Choroid plexus epithelial cell (primary cell): ENCODE measurements around the gene RAMP3.

Experiments used
- DNase-seq: peaks from one replicate; pipeline ENCODE4 v3.0.0-alpha.2; 2010; ENCODE audit warnings: low read depth
- H3K4me3 ChIP-seq: 2 replicates; pipeline ENCODE4 v1.5.1; 2011; ENCODE audit warnings: low read depth, mild to moderate bottlenecking, control low read depth, low read length, moderate library complexity
- CTCF ChIP-seq: conservative IDR thresholded peaks from 2 replicates; pipeline ENCODE4 v1.5.1; 2011; ENCODE audit warnings: low read depth, mild to moderate bottlenecking, control low read depth, inconsistent platforms, low read length, moderate library complexity

The RAMP3 gene

DNA sequence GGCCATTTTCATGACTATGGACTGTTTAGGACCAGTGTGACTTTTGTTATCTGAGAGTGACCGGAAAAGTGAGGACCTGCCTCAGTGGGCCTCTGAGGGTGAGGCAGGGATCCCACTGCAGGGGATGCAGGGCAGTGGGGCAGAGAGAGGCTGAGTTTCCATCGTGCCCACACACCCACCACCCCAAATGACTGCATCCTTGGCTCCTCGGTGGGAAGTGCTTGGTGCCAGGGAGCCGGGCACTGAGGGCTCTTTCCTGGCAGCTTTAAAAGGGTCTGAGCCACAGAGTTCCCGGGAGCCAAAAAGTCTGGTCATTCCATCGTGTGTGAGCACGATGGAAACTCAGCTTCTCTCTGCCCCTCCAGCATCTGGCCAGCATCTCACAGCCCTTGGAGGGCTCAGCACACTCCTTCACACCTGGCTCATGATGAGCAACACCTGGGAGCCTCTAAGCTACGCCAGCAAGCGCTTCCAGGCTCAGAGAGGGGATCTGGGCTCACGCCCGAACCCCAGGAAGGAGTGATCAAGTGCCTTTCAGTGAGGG, 59.1 kb downstream of the RAMP3 start:
- no peak for DNase-seq
- TF ChIP-seq CTCF, result no peak

GRCh38 chr7:45217358-45217757, 59.8 kb downstream of the RAMP3 start:
- peak; percentile 39 for DNase-seq
- peak; percentile 71 for TF ChIP-seq CTCF
- H3K4me3 ChIP-seq, result no peak overlapping the region

More for the DNA sequence above, 59.1 kb downstream of the RAMP3 start:
- H3K4me3 ChIP-seq, result no peak overlapping the region

- H3K4me3 ChIP-seq, result no peak overlapping the region
- DNase-seq, result no peak
- no peak for TF ChIP-seq CTCF
Observed at GRCh38 chr7:45219130-45219529, 61.5 kb downstream of the RAMP3 start.

DNA sequence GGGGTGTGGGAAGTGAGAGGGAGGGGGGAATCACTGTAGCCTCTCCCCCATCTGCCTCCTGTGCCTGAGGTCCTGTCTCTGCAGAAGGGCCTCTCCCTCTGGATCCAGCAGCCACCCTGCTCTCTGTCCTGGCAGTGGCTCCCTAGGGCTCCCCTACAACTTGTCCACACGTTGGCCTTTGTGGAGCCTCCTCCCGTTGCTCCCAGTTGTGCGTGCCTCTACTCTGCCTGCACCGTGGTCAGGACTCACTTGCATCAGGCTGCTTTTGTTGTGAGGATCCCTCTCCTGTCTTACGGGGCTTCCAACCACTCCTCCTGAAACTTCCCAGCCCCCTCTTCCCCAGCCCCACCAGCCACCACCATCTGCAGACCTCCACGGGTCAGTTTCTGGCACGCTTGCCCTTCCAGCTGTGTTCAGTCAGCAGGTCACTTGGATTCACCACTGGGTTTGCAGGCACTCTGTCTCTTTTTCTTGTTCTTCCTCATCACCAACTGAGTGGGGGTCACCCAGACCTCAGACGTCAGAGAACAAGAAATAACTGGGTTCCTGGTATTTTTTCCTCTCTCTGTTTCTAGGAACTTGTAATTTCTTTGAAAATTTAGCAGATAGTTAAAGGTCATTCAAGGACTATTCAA, 62.3 kb downstream of the RAMP3 start:
- no peak overlapping the region for H3K4me3 ChIP-seq
- no peak for DNase-seq
- no peak for TF ChIP-seq CTCF

- H3K4me3 ChIP-seq, result no peak overlapping the region
- DNase-seq, result no peak
- no peak for TF ChIP-seq CTCF
Observed at GRCh38 chr7:45220846-45221618, 63.4 kb downstream of the RAMP3 start.

GRCh38 chr7:45221896-45222604, 64.5 kb downstream of the RAMP3 start:
- TF ChIP-seq CTCF, result no peak
- DNase-seq, result no peak
- H3K4me3 ChIP-seq, result no peak overlapping the region
